Mesenchymal stem cell (in vitro differentiated cells and primary cell): ENCODE measurements around the gene AP3B1.
A peak's percentile ranks its signal among the peaks of the same experiment; 100 is the strongest.

Source experiments
- DNase-seq: peaks from one replicate; pipeline ENCODE4 v3.0.0-alpha.2; 2013
- H2AFZ ChIP-seq: one replicate; pipeline ENCODE4 v1.6.1; 2013; ENCODE audit warnings: low read depth, mild to moderate bottlenecking, control low read depth, inconsistent platforms, low read length, moderate library complexity
- H2AK5ac ChIP-seq: 2 replicates; pipeline ENCODE4 v1.6.1; 2013; ENCODE audit warnings: low read length, moderate library complexity, mild to moderate bottlenecking, inconsistent platforms; ENCODE audit not compliant: severe bottlenecking
- H2BK120ac ChIP-seq: one replicate; pipeline ENCODE4 v1.6.1; 2013; ENCODE audit warnings: low read depth, mild to moderate bottlenecking, inconsistent platforms, low read length, moderate library complexity
- H2BK12ac ChIP-seq, 2 experiments: one replicate each; pipeline ENCODE4 v1.6.1; 2013; ENCODE audit warnings: inconsistent platforms in 2 of 2, low read length in 2 of 2, mild to moderate bottlenecking in 2 of 2, moderate library complexity in 2 of 2, control low read depth in 1 of 2
- H2BK15ac ChIP-seq: one replicate; pipeline ENCODE4 v1.6.1; 2013; ENCODE audit warnings: mild to moderate bottlenecking, low read depth, inconsistent platforms; ENCODE audit not compliant: poor library complexity, severe bottlenecking
- H2BK5ac ChIP-seq: 2 replicates; pipeline ENCODE4 v1.6.1; 2013; ENCODE audit warnings: low read depth, mild to moderate bottlenecking, low read length, control low read depth, inconsistent platforms; ENCODE audit not compliant: poor library complexity, severe bottlenecking
- H3K14ac ChIP-seq, 2 experiments: one replicate each; pipeline ENCODE4 v1.6.1; 2013; ENCODE audit warnings: inconsistent platforms in 2 of 2, low read length in 2 of 2, control low read depth in 1 of 2, mild to moderate bottlenecking in 1 of 2, moderate library complexity in 1 of 2
- H3K18ac ChIP-seq, 2 experiments: one replicate each; pipeline ENCODE4 v1.6.1; 2013; ENCODE audit warnings: inconsistent platforms in 2 of 2, low read length in 2 of 2, control low read depth in 1 of 2, low read depth in 1 of 2, mild to moderate bottlenecking in 1 of 2
- H3K23ac ChIP-seq, 2 experiments: one replicate each; pipeline ENCODE4 v1.6.1; 2013; ENCODE audit warnings: inconsistent platforms in 2 of 2, low read length in 2 of 2, mild to moderate bottlenecking in 2 of 2, moderate library complexity in 2 of 2, control low read depth in 1 of 2
- H3K27ac ChIP-seq: 2 replicates; pipeline ENCODE4 v1.5.1; 2013; ENCODE audit warnings: mild to moderate bottlenecking, moderate library complexity, low read length, control low read depth, inconsistent platforms; ENCODE audit not compliant: poor library complexity, severe bottlenecking
- H3K27me3 ChIP-seq, 2 experiments: 2 replicates each; pipeline versions ENCODE4 v1.6.1 to v1.7.0; 2013; ENCODE audit warnings: low read length in 2 of 2, mild to moderate bottlenecking in 2 of 2, moderate library complexity in 2 of 2, control low read depth in 1 of 2, inconsistent platforms in 1 of 2; ENCODE audit not compliant: control insufficient read depth in 1 of 2, insufficient read depth in 1 of 2
- H3K36me3 ChIP-seq, 2 experiments: 2 replicates each; pipeline versions ENCODE4 v1.6.1 to v1.7.0; 2013; ENCODE audit warnings: low read length in 2 of 2, control low read depth in 1 of 2, inconsistent platforms in 1 of 2, low read depth in 1 of 2, mild to moderate bottlenecking in 1 of 2; ENCODE audit not compliant: insufficient read depth in 2 of 2, control insufficient read depth in 1 of 2
- H3K4ac ChIP-seq, 2 experiments: one replicate each; pipeline ENCODE4 v1.6.1; 2013; ENCODE audit warnings: inconsistent platforms in 2 of 2, low read length in 2 of 2, mild to moderate bottlenecking in 2 of 2, moderate library complexity in 2 of 2, control low read depth in 1 of 2, low read depth in 1 of 2
- H3K4me1 ChIP-seq: 2 replicates; pipeline ENCODE4 v1.6.1; 2013; ENCODE audit warnings: low read depth, low read length, control low read depth; ENCODE audit not compliant: control insufficient read depth, insufficient read depth
- H3K4me2 ChIP-seq: 2 replicates; pipeline ENCODE4 v1.6.1; 2013; ENCODE audit warnings: low read length, mild to moderate bottlenecking, inconsistent platforms; ENCODE audit not compliant: poor library complexity, severe bottlenecking
- H3K4me3 ChIP-seq, 2 experiments: 2 replicates each; pipeline versions ENCODE4 v1.5.1 to v1.7.0; 2013; ENCODE audit warnings: low read length in 2 of 2, mild to moderate bottlenecking in 2 of 2, control low read depth in 1 of 2, low read depth in 1 of 2; ENCODE audit not compliant: insufficient read depth in 1 of 2
- H3K79me1 ChIP-seq: replicated peaks from 2 replicates; pipeline ENCODE4 v1.6.1; 2013; ENCODE audit warnings: mild to moderate bottlenecking, control low read depth, low read length, inconsistent platforms; ENCODE audit not compliant: poor library complexity, severe bottlenecking
- H3K9ac ChIP-seq: 2 replicates; pipeline ENCODE4 v1.7.0; 2013; ENCODE audit warnings: mild to moderate bottlenecking, low read length, moderate library complexity
- H3K9me3 ChIP-seq: 2 replicates; pipeline ENCODE4 v1.7.0; 2013; ENCODE audit warnings: mild to moderate bottlenecking, low read length; ENCODE audit not compliant: control insufficient read depth
- H4K8ac ChIP-seq: one replicate; pipeline ENCODE4 v1.6.1; 2013; ENCODE audit warnings: inconsistent platforms, mild to moderate bottlenecking, low read length, moderate library complexity
- H4K91ac ChIP-seq: one replicate; pipeline ENCODE4 v1.6.1; 2013; ENCODE audit warnings: mild to moderate bottlenecking, low read length, inconsistent platforms
- WGBS: methylation state at CpG from one replicate; pipeline ENCODE4 v1.1.7; 2013; ENCODE audit warnings: mixed read lengths; 5-methylcytosine and 5-hydroxymethylcytosine counted together

Gene AP3B1

DNA sequence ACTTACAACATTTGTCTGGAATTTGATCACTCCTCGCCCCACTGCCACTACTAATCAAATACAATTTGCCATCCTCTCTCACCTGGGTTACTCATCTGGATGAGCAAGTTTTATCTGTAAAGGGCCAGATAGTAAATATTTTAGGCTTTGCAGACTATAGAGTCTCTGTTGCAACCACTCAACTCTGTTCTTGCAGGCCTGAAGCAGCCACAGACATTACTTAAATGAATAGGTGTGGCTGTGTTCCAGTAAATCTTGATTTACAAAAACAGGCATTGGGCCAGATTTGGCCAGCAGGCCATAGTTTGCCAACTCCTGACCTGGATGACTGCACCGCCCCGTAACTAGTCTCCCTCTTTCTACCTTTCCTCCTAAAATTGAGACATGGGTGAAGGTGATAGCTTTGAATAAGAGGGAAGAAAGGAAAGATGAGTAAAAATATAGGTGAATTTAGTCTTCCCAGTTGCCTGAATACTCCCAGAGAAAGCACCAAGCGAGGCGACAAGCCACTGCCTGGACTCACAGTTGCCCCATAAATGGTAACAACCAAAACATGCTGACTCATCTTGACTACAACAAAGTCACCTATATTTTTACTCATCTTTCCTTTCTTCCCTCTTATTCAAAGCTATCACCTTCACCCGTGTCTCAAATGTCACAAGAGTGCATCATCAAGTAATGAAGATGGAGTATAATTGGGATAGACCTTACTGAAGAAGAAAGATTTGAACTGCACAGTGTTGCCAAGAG is 33.4 kb upstream of the AP3B1 start:
- H3K9me3 ChIP-seq: no peaks in the 10 kb centered on the region
- no peak overlapping the region for H4K91ac ChIP-seq

DNA sequence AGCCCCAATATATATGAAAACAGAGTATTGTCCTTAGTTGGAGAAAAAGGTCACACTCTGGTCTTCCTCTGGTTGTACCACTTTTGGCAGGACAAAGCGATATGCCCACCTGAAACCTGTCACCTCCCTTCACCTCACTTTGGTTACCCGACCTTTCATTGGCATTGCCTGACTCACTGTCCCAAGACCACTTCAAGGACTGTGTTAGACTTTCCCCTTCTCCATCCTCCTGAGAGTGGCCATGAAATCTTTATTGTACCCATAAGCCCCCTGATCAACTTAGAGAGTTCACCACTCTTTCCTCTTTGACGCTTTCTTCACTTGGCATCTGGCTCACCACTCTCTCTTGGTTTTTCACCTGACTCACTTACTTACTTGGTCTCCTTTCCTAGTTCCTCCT is 32.4 kb upstream of the AP3B1 start:
- H2BK12ac ChIP-seq: no peak overlapping the region
- no peaks in the 10 kb centered on the region for H3K79me1 ChIP-seq
- no peak for DNase-seq
- no peak overlapping the region for H2BK15ac ChIP-seq
- no peak overlapping the region for H3K4ac ChIP-seq
- H3K14ac ChIP-seq: no peak overlapping the region
- no peak overlapping the region for H3K27ac ChIP-seq
- H3K4me3 ChIP-seq: no peak overlapping the region
- no peak overlapping the region for H3K4me2 ChIP-seq
- no peaks in the 10 kb centered on the region for H3K27me3 ChIP-seq
- no peak overlapping the region for H3K23ac ChIP-seq
- H4K91ac ChIP-seq: no peak overlapping the region
- no peak overlapping the region for H2BK120ac ChIP-seq
- no peaks in the 10 kb centered on the region for H3K36me3 ChIP-seq
- no peaks in the 10 kb centered on the region for H3K9me3 ChIP-seq
- no peak overlapping the region for H3K18ac ChIP-seq
- H2BK5ac ChIP-seq: no peak overlapping the region
- H3K9ac ChIP-seq: no peak overlapping the region
- H2AFZ ChIP-seq: no peak overlapping the region
- no peaks in the 10 kb centered on the region for H3K4me1 ChIP-seq
- WGBS: 95% methylated on average over 3 of the region's 3 CpGs
- H4K8ac ChIP-seq: no peak overlapping the region
- H2AK5ac ChIP-seq: no peak overlapping the region

More for the DNA sequence above, 33.4 kb upstream of the AP3B1 start:
- H3K9ac ChIP-seq: peak overlapping the region; percentile 35
- H2BK5ac ChIP-seq: no peak overlapping the region
- no peak overlapping the region for H2AK5ac ChIP-seq
- no peak overlapping the region for H3K14ac ChIP-seq
- no peak overlapping the region for H3K4ac ChIP-seq
- H3K4me3 ChIP-seq: no peak overlapping the region
- no peak for DNase-seq
- no CpG with 5 or more reads among the region's 6 CpGs for WGBS
- no peaks in the 10 kb centered on the region for H3K36me3 ChIP-seq
- peak overlapping the region; percentile 49 for H2BK120ac ChIP-seq
- H3K23ac ChIP-seq: no peak overlapping the region
- no peak overlapping the region for H2AFZ ChIP-seq
- peak overlapping the region in 1 of 2 experiments; percentile 11 for H2BK12ac ChIP-seq
- H4K8ac ChIP-seq: no peak overlapping the region
- H3K4me2 ChIP-seq: no peak overlapping the region
- H3K27me3 ChIP-seq: no peaks in the 10 kb centered on the region
- H3K27ac ChIP-seq: no peak overlapping the region
- no peak overlapping the region for H3K18ac ChIP-seq
- H3K79me1 ChIP-seq: no peaks in the 10 kb centered on the region
- H3K4me1 ChIP-seq: no peaks in the 10 kb centered on the region
- H2BK15ac ChIP-seq: no peak overlapping the region

DNA sequence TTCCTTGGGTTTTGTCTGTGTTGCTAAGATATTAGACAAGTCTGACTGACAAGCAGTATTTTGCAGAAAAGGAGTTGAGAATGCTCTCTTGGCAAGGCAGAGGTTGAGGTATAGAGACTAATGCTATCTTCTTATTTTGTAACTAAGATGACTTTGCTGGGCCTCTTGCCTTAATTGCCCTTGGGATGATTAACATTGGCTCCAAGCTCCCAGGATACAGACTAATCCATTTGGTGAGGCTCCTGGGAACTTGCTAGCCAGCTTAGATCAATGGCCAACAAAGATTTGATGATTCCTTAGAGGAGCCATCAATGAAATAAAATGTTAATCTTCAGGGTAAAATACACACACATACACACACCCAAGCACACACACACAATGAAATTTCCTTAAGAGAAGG is 28.7 kb upstream of the AP3B1 start:
- Histone ChIP-seq H3K27ac (no peak overlapping the region), H2AFZ (no peak overlapping the region), H3K9me3 (no peaks in the 10 kb centered on the region), H2BK15ac (no peak overlapping the region), H3K4me1 (no peaks in the 10 kb centered on the region), H4K8ac (no peak overlapping the region), H3K36me3 (no peaks in the 10 kb centered on the region), H2BK120ac (no peak overlapping the region), H3K4me2 (no peak overlapping the region), H3K23ac (no peak overlapping the region), H3K27me3 (no peaks in the 10 kb centered on the region), H3K4me3 (no peak overlapping the region), H2BK12ac (no peak overlapping the region), H3K4ac (no peak overlapping the region), H3K18ac (no peak overlapping the region), H4K91ac (no peak overlapping the region), H3K9ac (no peak overlapping the region), H3K14ac (no peak overlapping the region), H2AK5ac (no peak overlapping the region), H3K79me1 (no peaks in the 10 kb centered on the region), H2BK5ac (no peak overlapping the region)
- DNase-seq: no peak

DNA sequence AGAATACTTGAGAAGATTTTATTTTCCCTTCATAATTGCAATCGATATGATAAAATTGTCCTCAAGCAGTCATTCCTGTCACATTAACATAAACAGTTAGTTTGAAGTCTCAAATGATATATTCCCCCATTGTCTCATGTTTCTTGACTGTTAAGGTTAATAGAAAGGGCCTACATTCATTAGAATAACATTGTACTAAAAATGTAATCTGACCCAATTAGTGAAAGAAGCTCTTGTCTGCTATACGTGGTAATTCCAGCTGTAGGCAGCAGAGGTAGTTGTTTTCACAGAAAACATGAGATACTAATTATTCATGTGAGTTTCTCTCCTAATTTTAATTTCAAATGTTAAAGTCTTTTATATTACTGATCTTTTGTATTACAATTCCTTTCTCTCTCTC is 25.9 kb upstream of the AP3B1 start:
- no CpG with 5 or more reads among the region's 2 CpGs for WGBS
- Histone ChIP-seq H3K23ac (no peak overlapping the region), H4K8ac (no peak overlapping the region), H3K27me3 (no peaks in the 10 kb centered on the region), H3K4ac (no peak overlapping the region), H3K14ac (no peak overlapping the region), H2AFZ (no peak overlapping the region), H2BK120ac (no peak overlapping the region), H2BK5ac (no peak overlapping the region), H3K9me3 (no peaks in the 10 kb centered on the region), H3K18ac (no peak overlapping the region), H3K79me1 (no peaks in the 10 kb centered on the region), H2AK5ac (no peak overlapping the region), H3K4me3 (no peak overlapping the region), H3K27ac (no peak overlapping the region), H3K4me1 (no peaks in the 10 kb centered on the region), H2BK15ac (no peak overlapping the region), H2BK12ac (no peak overlapping the region), H3K4me2 (no peak overlapping the region), H4K91ac (no peak overlapping the region), H3K36me3 (no peaks in the 10 kb centered on the region), H3K9ac (no peak overlapping the region)
- DNase-seq: peak; percentile 29
